RWPE1 (cell line): ENCODE measurements around the gene DMXL1.
"Not testable (repeated sequence)": the region's sequence is repeated elsewhere in the genome, so short reads cannot be mapped to it uniquely, and the experiment has no call there.

Source experiments
- CTCF ChIA-PET: fragments of 350-600 bp; sonication (Branson Sonifier 250); formaldehyde crosslinking; extraction: SDS; loops from one replicate; lab custom pipeline; 2021; lab: Yijun Ruan, JAX
- POLR2A ChIA-PET: fragments of 400-600 bp; formaldehyde crosslinking; extraction: SDS; loops from one replicate; lab custom pipeline; 2020; ENCODE audit warnings: antibody characterized with exemption; ENCODE audit not compliant: low non-redundant PET; lab: Yijun Ruan, JAX
- DNase-seq: peaks from one replicate; pipeline ENCODE4 v3.0.0; 2012; ENCODE audit warnings: low spot score
- H3K27ac ChIP-seq: fragments of 450-650 bp; 2 replicates; pipeline ENCODE4 v1.5.1; 2017
- TF ChIP-seq, protein P1 (sequence below): fragments of 450-650 bp; conservative IDR thresholded peaks from 2 replicates; pipeline ENCODE4 v1.5.1; 2017; ENCODE audit warnings: low read depth, mild to moderate bottlenecking

DMXL1 gene

DNA sequence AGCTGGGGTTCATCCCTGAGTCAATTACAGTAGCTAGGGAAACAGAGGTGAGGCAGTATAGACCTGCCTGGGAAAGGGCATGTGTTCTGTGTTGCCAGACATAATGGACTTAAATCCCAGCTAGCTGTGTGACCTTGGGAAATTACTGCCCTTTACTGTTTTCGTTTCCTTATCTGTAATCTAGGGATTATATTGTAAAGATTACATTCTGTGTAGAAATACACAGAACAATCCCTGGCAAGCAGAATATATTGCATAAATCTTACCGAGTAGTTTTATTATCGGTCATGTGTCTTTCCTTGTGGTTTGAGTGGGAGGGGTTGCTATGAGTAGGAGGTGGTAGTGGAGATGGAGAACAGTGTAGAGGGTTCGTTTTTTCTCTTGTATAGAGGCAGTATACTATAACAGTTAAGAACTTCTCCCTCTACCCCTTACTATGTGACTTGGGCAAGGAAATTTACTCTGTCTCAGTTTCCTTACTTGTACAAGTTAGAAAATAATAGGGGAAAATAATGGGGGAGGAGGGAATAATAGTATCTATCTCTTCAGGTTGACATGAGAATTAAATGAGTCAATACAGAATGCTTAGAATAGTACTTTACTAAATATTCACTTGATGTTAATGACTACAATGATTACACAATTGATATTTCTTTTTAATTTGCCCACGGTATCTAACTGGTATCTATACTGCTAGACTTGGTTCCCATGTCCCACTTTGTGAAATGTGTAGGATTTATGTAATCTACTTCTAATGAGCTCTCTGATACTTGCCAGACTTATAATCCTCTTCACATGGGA lies 7.1 kb upstream of the DMXL1 start:
- no peak for DNase-seq
- CTCF ChIA-PET: interaction anchor here (0.7 kb wide), 1 partner anchor 830 kb away, joined by 4 read pairs; no protein-coding TSS in a partner anchor
- POLR2A ChIA-PET: no interaction called here
- TF ChIP-seq, protein P1, sequence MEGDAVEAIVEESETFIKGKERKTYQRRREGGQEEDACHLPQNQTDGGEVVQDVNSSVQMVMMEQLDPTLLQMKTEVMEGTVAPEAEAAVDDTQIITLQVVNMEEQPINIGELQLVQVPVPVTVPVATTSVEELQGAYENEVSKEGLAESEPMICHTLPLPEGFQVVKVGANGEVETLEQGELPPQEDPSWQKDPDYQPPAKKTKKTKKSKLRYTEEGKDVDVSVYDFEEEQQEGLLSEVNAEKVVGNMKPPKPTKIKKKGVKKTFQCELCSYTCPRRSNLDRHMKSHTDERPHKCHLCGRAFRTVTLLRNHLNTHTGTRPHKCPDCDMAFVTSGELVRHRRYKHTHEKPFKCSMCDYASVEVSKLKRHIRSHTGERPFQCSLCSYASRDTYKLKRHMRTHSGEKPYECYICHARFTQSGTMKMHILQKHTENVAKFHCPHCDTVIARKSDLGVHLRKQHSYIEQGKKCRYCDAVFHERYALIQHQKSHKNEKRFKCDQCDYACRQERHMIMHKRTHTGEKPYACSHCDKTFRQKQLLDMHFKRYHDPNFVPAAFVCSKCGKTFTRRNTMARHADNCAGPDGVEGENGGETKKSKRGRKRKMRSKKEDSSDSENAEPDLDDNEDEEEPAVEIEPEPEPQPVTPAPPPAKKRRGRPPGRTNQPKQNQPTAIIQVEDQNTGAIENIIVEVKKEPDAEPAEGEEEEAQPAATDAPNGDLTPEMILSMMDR: no peak
- H3K27ac ChIP-seq: no peak overlapping the region

DNA sequence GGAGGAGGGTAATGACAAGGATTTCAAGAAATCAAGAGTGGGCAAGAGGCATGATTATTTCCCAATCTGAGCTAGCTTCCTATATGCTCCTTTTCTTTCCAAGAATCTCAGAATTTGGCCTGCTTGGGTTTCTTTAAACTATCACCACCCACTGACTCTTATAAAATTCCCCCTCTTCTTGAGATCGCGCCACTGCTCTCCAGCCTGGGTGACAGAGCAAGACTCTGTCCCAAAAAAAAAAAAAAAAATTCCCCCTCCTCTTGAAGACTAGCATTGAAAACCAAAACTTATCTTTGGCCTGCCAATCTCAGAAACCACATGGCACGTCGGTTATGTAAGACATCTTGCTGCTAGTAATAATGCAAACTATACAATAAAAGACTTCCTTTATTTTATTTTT lies 3.4 kb upstream of the DMXL1 start:
- TF ChIP-seq, protein P1: no peak
- no peak for DNase-seq
- ChIA-PET POLR2A (no interaction called here), CTCF (no interaction called here)
- no peak overlapping the region for H3K27ac ChIP-seq

DNA sequence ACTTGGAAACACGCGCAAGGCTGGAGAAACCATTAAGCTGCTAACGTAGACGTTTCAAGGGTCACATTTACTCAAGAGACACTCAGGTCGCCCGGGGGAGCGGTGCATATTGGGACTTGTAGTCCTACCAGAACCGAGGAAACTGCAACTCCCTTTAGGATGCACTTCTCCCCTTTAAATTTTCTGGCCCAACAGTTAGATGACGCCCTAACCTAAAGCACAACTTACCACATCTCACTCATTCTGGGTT lies 384 bp upstream of the DMXL1 start:
- CTCF ChIA-PET: interaction anchor here (0.6 to 1.8 kb wide), 2 partner anchors 48 to 341 kb away, joined by 3 to 6 read pairs; no protein-coding TSS in a partner anchor
- POLR2A ChIA-PET: interaction anchor here (0.5 to 1.3 kb wide), 4 partner anchors 29 to 627 kb away, joined by 3 to 4 read pairs (median 4); no protein-coding TSS in a partner anchor
- H3K27ac ChIP-seq: peak overlapping the region; percentile 91
- TF ChIP-seq, protein P1: no peak
- DNase-seq: no peak

DNA sequence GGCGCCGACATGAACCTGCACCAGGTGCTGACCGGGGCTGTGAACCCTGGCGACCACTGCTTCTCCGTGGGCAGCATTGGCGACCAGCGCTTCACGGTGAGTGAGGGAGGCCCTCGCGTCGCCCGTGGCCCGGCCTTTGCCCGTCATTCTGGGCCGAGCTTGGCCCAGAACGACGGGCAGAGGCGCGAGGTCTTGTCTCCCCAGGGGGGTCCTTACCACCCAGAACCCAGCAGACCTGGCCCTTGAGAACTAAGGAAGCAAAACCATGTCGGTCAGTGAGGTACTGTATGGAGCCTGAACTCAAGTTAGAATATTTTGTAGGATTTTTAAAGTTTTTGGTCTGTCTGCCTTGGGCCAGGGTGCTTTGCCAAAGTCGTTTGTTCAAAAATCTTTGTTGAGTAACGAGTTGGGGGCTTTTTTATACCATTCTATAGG lies 691 bp downstream of the DMXL1 start:
- POLR2A ChIA-PET: interaction anchor here (1.1 to 1.3 kb wide), 3 partner anchors 28 to 263 kb away, joined by 3 to 4 read pairs (median 4); no protein-coding TSS in a partner anchor
- no peak for DNase-seq

DNA sequence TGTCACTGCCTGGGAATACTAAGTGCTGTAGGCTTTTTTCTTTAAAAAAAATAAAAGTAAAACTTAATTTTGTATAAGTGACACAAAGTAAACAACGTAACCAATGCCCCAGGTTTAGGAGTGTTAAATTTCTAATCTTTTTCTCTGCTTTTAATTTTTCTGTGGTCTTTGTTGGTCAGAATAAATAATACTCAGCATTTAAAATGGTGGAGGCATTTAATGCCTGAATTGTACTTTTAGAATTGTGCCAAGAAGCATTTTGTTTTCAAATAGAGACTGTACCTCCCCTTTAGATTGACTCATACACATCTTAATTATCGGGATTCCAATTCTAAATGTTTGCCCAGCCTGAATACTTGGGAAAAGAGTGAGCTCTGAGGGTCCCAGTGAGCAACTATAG lies 1.6 kb downstream of the DMXL1 start:
- TF ChIP-seq, protein P1: no peak
- H3K27ac ChIP-seq: no peak overlapping the region
- CTCF ChIA-PET: no interaction called here
- no peak for DNase-seq
- POLR2A ChIA-PET: no interaction called here

More for the DNA sequence above, 691 bp downstream of the DMXL1 start:
- TF ChIP-seq, protein P1: no peak
- peak overlapping the region; percentile 91 for H3K27ac ChIP-seq
- CTCF ChIA-PET: interaction anchor here (0.6 to 1.8 kb wide), 5 partner anchors 196 to 340 kb away, joined by 4 to 6 read pairs (median 4); no protein-coding TSS in a partner anchor

DNA sequence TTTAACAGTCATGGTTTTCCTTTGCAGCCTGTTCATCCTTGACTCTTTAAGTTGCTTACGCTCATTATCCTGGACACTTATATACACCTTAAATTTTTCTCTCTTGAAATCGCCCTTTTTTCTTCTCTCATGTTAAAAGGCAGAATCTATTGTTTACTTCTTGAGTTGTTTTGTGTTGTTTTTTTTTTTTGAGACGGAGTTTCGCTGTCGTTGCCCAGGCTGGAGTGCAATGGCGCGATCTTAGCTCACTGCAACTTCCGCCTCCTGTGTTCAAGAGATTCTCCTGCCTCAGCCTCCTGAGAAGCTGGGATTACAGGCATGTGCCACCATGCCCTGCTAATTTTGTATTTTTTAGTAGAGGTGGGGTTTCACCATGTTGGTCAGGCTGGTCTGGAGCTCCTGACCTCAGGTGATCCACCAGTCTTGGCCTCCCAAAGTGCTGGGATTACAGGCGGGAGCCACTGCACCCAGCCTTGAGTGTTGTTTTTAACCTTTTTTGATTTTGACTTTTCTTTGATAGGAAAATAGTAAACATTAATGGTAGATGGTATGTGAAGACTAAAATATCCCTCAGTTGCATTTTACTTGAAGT lies 3.0 kb downstream of the DMXL1 start:
- CTCF ChIA-PET: not testable (repeated sequence)

DNA sequence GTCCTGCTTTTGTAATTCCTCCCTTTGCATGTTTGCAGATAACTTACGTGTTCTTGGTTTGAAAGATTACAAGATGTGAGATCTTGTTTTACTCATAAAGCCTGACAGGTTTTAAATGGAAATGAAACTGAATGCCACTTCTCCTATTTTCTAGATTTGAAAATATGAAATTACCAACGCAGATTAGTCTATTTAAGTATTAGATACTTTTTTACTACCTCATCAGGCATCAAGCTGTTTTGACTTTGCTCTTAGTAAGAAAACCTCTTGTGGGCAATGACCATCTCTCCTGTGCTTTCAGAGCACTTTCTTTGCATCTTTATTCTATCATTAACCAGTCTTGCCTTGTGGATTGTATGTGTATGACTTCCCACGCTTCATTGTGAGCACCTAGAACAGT lies 3.5 kb downstream of the DMXL1 start:
- no peak overlapping the region for H3K27ac ChIP-seq
- CTCF ChIA-PET: no interaction called here
- DNase-seq: no peak
- TF ChIP-seq, protein P1: no peak
- POLR2A ChIA-PET: no interaction called here

More for the DNA sequence above, 3.0 kb downstream of the DMXL1 start:
- DNase-seq, H3K27ac ChIP-seq, POLR2A ChIA-PET: not testable (repeated sequence)

DNA sequence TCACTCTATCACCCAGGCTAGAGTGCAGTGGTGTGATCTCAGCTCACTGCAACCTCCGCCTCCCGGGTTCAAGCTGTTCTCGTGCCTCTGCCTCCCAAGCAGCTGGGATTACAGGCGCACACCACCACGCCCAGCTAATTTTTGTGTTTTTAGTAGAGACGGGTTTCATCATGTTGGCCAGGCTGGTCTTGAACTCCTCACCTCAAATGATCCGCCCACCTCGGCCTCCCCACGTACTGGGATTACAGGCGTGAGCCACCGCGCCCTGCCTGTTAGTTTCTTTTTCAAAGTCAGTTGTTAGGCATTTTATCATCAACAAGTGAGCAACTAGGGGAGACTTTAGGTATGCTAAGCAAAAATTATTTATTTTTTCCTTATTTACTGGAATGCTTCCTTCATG lies 4.4 kb downstream of the DMXL1 start:
- ChIA-PET POLR2A (interaction anchor here (0.7 kb wide), 1 partner anchor 193 kb away, joined by 4 read pairs; no protein-coding TSS in a partner anchor), CTCF (interaction anchor here (0.6 kb wide), 1 partner anchor 133 kb away, joined by 5 read pairs; no protein-coding TSS in a partner anchor)
- H3K27ac ChIP-seq, DNase-seq: not testable (repeated sequence)
